DOHH2 (cell line): ENCODE data around the gene KIAA0513.

ENCODE experiments used
- EZH2phosphoT487 ChIP-seq: fragments of 200-600 bp; sonication (generic); IDR thresholded peaks from 2 replicates; pipeline ENCODE4 v1.6.1; 2017; ENCODE audit warnings: borderline replicate concordance, mild to moderate bottlenecking, antibody characterized with exemption, low read length, moderate library complexity, mixed read lengths
- TF ChIP-seq, protein P1 (sequence below): fragments of 200-600 bp; sonication (generic); IDR thresholded peaks from one replicate; pipeline ENCODE4 v1.5.1; 2014; ENCODE audit warnings: antibody characterized with exemption, mild to moderate bottlenecking, low read depth, low read length; ENCODE audit not compliant: poor library complexity, severe bottlenecking

DNA sequence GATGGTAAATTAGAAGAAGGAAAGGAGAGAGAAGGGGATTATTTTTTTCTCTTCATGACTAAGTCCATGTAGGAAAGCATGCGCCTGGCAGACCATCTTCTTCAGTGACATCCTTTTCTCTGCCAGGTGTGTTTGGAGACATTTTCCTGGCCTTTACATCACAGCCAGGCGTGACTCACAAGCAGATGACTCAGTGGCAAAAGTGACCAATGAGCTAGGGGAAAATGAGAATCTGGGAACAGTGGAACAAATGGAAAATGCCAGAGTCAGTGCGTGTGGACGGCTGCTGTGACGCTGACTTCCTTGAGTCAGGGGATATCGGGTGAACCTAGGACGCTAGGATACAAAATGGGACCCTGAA lies 9.4 kb downstream of the KIAA0513 start:
- TF ChIP-seq, protein P1, sequence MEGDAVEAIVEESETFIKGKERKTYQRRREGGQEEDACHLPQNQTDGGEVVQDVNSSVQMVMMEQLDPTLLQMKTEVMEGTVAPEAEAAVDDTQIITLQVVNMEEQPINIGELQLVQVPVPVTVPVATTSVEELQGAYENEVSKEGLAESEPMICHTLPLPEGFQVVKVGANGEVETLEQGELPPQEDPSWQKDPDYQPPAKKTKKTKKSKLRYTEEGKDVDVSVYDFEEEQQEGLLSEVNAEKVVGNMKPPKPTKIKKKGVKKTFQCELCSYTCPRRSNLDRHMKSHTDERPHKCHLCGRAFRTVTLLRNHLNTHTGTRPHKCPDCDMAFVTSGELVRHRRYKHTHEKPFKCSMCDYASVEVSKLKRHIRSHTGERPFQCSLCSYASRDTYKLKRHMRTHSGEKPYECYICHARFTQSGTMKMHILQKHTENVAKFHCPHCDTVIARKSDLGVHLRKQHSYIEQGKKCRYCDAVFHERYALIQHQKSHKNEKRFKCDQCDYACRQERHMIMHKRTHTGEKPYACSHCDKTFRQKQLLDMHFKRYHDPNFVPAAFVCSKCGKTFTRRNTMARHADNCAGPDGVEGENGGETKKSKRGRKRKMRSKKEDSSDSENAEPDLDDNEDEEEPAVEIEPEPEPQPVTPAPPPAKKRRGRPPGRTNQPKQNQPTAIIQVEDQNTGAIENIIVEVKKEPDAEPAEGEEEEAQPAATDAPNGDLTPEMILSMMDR = no peak
- no peak for TF ChIP-seq EZH2phosphoT487
